Measurements from ENCODE around the gene NRAS.

Gene NRAS

DNA sequence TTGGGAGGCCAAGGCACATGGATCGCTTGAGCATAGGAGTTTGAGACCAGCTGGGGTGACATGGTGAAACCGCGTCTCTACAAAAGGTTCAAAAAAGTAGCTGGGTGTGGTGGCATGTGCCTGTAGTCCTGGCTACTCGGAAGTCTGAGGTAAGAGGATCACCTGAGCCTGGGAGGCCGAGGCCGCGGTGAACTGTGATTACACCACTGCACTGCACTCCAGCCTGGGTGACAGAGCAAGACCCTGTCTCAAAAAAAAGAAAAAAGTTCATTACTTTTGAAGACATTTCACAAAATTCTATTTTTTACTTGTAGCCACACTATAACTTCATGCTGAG lies 44.7 kb downstream of the NRAS start:
- DNase-seq: no peak

DNA sequence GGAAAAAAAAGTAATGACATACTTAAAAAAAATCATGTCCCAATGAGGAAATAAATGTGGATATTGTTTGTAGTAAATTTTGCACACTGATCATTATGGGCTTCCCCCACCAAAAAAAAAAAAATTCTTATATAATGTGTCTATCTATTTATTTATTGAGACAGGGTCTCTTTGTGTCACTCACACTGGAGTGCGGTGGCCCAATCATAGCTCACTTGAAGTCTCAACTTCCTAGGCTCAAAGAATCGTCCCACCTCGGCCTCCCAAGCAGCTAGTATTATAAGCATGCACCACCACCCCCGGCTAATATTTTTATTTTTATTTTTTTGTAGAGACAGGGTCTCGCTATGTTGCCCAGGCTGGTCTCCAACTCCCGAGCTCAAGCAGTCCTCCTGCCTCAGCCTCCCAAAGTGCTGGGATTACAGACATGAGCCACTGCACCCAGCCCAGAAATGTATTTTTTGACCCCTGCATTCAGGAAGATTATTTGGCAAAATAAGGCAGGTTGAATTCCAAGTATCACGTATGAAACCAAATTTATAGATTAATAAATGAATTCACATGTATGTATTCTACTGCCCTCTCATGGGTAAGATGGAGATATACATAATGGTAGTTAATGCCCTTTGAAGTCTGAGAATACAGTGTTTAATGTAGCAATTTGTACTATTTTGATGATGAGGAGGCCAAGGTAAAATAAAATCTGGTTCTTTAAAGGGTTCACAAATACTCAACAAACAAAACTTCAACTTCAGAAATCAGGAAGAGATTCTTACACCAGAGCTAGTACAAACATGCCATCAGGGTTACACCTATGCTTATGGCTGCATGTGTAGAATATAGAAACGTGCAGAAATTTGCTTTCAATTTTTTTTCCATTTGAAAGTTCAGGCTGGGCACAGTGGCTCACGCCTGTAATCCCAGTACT lies 45.3 kb downstream of the NRAS start:
- DNase-seq: no peak

DNA sequence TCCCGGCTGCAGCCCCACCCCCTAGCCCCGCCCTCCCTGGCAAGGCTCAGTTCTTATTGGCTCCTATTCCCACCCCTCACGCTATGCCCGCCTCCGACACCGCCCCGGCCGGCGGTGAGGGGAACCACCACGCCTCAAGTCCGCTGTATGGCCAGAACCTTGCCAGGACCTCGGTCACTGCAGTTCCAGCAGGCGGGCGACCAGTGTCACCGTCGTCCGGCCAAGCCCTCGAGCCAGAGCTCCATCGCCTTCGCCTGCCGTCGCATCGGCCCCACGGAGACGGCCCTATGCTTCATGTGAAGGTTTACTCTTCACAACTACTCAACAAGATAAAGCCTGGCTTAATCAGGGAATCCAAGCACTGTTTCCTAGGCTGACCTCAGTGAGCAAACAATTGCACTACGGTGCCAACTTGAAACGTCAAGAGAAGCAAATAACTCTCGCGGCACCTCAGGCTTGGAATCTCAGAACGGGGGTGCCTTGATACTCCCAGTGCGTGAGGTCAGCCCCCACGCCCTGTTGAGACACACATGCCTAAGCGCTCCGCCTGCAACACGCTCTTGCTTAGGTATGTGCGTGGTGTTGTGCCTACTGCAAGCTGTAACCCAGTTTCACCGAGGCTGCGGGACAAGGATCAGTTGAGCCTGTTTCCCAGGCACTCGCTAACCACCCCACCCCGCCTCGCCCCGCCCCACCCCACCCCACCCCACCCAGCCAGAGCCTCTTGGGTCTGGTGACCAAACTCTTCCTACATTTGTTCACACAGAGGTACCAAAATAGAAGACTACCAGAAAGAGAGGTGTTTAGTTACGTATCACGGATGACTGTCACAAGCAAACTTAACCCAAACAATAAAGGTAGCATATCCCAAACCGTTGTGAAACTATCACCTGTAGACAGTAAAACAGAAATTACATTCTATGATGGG lies 46.2 kb downstream of the NRAS start:
- peak; percentile 82 for DNase-seq

- DNase-seq: no peak
These were observed 46.9 kb downstream of the NRAS start, which contains the start of gene DENND2C for GRCh38 chr1:114669562-114670082. DENND2C (minus strand) TSS chr1:114670049; CDS start chr1:114625984, 44,065 bp downstream.

DNA sequence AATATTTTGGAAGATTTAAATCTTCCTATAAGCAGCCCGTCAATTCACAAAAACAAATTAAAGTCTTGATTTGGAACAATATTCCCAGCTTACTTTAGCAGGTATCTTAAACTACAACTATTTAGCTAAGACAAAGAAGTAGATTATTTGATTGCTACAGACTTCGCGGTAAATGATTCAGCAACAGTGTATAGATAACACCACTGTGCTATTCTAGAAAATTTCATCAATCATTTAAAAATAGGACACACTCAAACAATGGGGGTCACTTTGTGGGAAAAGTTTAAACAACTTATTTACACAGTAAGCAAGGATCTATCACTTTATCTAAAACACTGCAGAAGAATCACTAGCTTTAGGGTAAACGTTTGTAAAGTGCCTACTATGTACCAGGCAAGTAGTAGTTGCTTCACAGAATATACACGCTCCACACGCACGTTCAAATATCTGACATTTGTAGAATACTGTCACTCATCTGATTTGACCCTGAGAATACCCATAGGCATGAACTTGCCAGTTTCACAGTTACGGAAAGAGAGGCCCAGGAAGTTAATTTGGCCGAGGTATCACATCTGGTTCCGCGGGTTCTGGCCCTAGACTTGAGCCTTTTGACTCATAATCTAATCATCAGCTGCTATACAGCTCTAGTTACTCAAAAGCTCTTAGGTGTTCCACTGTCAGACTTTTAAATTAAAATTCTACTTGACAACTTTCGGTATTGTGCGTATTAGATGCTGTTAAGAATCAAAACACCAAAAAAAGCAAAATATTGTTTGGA lies 47.6 kb downstream of the NRAS start:
- no peak for DNase-seq

DNA sequence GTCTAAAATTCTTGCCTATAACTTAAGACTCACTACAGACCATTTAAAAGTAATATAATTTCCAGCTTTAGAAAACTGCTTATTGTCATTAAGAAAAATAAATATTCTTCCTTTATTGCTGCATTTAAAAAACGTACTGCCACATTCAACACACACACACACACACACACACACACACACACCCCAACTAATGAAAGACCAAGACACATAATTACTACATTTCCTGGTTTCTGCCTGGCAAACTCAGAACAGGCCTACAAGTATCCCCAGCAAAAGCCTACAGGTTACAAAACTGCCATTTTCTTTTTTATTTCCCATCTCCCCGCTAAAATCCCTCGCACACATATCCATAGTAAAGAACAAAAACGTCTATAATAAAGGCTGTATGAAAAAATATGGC lies 48.2 kb downstream of the NRAS start:
- DNase-seq: no peak

DNA sequence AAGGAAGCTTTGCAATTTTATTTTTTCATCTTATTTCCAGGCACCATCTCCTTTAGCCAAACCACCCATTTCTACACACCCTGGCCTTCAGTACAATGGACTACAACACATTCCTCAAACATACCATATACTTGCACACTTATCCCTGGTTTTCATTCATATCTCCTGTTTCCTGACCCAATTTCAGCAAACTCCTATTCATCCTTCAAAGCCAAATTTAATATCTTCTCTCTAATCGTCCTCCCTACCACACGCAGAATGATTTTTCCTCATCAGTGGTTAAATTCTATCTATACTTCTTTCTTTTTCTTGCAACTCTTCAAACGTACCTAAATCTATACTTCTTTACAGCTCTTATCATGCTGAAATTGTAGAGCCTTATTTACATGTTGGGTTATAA lies 49.6 kb downstream of the NRAS start:
- no peak for DNase-seq

DNA sequence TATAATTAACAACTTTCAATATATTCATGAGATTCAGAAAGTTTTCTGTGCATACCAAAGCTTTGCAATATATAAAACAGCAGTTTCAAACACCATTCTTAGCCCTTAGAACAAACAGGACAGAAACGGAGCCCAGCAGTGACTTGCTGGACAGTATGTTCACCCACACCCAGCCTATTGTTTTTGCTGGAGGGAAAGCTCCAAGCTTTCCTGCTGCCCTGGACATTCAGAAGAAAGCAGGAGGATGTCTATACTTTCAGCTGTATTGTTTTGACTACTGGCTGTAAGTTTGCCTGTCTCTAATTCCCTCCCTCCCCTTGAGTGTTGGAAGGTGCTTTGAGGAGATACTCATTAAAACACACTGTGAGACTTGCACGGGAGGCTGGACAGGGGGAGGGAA lies 56.3 kb downstream of the NRAS start:
- DNase-seq: no peak

Data from midbrain (tissue), 1 donor.